Measurements from ENCODE around the gene MEGF6.
"Not testable (repeated sequence)": the region's sequence is repeated elsewhere in the genome, so short reads cannot be mapped to it uniquely, and the experiment has no call there.

Gene MEGF6

DNA sequence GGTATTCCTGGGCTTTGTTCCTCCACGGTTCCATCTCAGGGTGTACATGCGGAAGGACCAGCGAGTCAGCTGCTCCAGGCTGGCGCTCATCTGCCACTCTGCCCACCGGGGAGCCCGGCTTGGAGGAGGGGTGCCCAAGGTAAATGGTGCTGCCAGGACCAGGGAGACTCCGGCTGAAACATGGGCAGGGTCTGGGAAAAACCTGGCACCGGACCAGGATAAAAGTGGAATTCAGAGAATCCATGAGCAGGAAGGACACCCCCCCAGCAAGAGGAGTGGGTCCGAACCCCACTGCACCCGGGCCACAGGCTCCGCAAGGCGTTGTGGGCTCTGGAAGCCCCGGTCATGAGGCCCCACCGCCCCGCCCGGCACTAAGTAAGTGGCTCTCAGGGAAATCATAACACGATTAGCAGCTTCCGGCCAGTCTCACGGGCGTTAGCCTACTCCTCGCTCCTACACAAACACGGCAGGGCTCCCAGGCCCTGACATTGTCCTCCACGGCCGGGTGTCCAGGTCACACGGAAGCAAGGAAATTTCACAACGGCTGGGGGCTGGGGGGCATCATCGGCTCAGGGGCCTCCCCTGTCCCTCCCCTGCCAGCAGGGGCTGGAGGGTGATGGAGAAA lies 21.1 kb downstream of the MEGF6 start:
- DNase-seq: no peak

DNA sequence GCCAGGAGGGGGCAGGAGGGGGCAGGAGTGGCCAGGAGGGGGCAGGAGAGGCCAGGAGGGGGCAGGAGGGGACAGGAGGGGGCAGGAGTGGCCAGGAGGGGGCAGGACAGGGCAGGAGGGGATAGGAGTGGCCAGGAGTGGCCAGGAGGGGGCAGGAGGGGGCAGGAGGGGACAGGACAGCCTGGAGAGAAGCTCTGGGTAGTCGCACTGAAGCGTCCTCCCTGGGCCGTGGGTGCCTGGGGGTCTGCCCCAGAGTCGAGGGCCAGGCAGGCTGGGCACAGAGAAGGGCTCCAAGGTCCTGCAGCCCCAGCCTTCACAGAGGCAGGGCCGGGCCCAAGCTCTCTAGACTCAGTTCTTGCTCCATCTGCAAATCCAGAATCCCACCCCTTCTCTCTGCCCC lies 22.9 kb downstream of the MEGF6 start:
- DNase-seq: no peak

DNA sequence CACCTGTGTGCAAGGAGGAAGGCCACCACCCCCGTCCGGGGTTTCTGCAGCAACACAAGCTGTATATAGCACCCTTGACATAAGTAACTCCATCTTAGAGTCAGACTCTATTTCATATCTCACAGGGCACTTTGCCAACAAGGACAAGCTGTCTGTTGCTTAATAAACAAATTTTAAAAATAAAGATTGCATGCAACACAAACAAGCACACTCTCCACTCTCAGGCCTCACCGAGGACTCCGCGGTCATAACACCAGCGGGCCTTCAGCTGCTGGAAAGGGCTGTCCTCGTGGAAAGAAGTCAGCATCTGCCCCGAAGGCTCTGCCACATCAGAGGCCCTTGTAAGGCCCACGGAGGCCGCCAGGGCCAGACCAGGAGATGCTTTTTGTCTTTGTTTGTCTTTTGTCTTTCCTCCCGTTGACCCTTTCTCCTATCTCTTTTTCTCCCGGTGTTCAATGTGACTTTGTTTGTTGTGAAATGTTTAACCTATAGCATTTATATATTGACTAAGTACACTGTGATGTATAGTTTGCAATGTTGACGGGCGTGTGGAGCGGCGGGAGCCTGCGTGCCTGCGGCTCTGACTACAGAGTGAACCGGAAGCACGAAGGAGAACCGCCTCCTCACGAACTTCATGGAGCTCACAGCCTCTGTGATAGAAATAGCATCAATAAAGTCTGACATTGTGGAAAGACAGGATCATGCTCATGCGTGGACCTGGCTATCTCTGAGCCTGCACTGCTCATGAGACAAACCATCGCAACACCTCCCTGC lies 24.1 kb downstream of the MEGF6 start:
- DNase-seq: no peak

DNA sequence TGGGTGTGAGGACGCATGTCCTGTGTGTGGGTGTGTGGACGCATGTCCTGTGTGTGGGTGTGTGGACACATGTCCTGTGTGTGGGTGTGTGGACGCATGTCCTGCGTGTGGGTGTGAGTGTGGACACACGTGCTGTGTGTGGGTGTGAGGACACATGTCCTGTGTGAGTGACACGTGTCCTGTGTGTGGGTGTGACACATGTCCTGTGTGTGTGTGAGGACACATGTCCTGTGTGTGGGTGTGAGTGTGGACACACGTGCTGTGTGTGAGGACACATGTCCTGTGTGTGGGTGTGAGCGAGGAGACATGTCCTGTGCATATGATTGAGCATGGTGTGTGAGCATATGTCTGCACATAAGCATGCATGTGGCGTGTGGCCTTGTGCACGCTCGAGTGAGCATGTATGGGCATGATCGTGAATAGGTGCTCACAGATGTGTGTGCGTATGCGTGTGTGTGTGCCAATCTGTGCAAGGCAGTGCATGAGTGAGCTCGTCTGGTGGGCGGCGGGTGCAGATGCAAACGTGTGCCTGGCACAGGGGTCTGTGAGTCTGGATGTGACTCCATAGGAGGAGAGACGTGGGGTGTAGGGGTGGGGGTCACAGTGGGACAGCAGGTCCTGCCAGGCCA lies 25.3 kb downstream of the MEGF6 start:
- DNase-seq: no peak

DNA sequence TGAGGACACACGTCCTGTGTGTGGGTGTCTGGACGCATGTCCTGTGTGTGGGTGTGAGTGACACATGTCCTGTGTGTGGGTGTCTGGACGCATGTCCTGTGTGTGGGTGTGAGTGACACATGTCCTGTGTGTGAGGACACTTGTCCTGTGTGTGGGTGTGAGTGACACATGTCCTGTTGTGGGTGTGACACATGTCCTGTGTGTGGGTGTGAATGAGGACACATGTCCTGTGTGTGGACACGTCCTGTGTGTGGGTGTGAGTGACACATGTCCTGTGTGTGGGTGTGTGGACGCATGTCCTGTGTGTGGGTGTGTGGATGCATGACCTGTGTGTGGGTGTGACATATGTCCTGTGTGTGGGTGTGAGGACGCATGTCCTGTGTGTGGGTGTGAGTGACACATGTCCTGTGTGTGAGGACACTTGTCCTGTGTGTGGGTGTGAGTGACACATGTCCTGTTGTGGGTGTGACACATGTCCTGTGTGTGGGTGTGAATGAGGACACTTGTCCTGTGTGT lies 25.9 kb downstream of the MEGF6 start:
- DNase-seq: not testable (repeated sequence)

DNA sequence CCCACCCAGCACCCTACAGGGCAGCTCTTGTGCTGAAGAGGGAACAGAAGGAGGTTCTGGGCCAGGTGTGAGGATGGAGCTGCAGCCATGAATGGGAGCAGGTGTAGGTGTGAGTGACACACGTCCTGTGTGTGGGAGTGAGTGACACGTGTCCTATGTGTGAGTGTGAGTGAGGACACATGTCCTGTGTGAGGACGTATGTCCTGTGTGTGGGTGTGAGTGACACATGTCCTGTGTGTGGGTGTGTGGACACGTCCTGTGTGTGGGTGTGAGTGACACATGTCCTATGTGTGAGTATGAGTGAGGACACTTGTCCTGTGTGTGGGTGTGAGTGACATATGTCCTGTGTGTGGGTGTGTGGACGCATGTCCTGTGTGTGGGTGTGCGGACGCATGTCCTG lies 26.4 kb downstream of the MEGF6 start:
- no peak for DNase-seq

DNA sequence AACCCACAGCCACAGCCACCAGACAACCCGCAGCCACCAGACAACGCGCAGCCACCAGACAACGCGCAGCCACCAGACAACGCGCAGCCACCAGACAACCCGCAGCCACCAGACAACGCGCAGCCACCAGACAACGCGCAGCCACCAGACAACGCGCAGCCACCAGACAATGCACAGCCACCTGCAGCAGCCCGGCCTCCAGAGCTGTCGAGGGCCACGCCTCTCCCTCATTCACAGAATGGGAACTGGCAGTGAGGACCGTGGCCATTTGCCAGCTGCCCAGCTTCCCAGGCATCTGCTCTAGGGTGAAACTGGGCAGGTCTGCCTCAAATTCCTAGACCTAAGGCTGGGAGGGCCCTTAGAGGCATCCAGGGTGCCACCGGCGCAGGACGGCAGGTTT lies 27.6 kb downstream of the MEGF6 start:
- DNase-seq: not testable (repeated sequence)

DNA sequence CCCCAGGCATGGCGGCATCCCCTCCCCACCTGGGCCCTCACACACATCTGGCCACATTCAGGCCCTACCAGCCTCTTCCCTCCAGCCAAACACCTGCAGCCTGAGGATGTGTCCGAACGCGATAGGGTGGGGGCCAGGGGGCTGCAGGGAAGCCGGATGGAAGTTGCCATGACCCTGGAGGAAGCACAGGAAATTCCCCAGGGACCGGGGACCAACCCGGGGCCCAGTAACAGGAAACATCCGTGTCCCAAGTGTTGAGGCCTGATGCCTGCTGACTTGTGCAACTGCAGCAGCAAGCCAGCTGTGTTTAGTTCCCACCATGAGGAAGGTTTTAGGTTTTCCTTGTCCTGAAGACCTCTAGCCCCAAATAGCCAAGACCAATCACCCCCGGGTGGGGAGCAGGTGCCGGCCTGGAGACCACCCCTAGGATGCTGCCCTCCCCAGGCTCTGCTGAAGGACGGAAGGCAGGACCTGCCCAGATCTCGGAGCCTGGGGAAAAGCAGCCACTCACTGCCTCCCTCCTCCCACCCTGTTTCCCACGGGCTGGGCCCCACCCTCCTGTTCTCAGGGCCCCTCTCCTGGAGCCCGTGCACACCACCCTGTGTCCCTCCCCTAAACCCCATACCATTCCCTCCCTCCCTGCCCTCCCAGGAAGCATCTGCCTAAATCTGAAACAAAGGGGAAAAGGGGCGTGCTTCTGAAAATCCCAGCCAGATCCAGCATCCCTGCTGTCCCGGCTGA lies 29.8 kb downstream of the MEGF6 start:
- no peak for DNase-seq

DNA sequence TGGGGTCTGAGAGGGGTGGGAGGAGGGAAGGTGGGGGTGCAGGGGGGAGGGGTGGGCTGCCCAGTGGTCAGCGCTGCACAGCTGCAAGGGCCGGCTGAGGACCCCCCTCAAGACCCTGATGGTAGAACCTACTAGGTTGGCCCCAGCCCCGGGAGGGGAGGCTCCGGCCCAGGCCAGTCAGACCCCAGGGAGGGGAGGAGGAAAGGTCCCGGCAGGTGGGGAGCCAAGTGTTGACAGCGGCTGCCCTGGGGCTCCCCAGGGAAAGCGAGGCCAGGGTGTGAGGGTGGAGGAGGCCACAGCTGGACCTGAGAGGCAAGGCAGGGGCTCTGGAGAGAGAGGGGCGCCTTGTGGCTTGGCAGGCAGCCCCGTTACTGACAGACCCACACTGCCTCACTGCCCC lies 31.1 kb downstream of the MEGF6 start:
- no peak for DNase-seq

DNA sequence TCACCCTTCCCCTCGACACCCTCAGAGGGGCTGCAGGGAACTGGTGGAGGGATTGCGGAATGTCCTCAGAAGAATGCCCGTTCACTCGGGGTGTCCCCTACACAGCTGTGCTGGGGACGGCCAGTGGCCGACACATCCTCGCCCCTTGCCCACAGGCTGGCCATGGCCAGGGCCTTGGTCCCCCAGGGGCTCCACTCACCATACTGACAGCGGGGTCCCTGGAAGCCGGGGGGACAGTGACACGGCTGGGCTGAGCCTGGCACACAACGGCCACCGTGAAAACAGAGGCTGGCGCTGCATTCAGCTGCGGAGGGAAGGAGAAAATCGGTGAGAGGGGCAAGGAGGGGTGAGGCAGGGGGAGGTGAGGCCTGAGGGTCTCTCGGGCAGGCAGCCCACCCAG lies 31.7 kb downstream of the MEGF6 start:
- DNase-seq: no peak

DNA sequence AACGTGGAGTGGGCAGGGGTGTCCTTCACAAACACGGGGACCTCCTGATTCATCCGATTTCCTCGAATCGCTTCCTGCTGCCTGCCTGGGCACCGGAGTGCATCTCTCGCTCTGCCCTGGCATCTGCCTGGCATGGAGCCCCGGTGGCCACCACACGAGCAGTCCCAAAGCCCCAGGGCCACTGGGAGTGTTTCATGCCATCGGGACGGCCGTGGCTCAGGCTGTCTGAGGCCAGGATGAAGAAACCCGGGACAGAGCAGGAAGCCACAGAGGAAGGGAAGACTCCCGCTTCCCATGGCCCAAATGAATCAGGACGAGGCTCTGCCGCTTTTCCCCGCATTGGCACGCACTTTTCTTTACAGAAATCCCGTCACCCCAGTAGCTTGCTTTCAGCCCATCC lies 32.4 kb downstream of the MEGF6 start:
- no peak for DNase-seq

DNA sequence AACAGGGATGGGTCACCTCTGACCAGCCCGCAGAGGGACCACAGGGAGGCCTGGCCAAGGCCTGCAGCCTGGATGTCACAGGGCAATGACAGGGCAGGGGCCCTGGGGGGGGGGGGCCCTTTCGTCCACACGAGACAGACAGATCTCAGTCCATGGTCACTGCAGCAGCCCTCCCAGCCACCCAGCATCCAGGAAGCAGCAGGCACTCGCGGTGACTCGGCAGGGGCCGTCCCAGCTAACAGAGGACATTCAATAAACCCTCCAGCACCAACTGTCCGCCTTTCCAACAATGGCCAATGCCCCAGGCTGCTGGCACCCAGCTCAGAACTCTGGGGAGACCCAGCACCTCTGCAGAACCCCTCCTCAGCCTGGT lies 32.9 kb downstream of the MEGF6 start:
- DNase-seq: no peak

DNA sequence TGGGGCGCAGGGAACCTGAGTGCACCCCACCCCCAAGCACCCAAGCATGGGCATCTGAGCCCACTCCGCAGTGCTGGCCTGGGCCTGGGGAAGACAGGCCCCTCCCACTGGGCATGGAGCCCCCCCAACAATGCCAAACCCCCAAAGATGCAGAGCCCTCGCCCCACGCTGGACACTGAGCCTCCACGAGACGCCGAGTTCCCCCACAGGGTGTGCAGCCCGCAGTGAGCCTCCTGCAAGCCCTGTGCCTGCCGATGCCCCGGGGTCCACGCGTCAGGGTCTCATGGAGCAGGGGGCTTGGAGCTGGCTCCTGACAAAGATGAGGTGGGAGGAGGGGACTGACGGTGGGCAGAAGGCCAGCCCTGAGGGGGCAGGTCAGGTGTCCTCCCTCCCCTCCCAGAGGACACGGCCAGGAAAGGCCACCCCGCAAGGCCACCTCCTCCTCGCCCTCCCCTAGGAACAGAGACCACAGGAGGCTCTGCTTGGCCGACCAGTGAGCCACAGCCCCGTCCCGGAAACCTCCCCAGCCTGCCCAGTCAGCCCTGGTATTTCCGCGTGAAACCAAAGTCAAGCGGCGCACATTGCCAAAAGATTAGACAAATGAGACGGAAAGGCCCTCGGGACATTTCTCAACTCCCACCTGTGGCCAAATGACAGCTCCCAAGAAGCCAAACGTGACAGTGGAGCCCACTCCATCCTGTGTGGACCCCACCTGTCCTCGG lies 33.4 kb downstream of the MEGF6 start:
- no peak for DNase-seq

DNA sequence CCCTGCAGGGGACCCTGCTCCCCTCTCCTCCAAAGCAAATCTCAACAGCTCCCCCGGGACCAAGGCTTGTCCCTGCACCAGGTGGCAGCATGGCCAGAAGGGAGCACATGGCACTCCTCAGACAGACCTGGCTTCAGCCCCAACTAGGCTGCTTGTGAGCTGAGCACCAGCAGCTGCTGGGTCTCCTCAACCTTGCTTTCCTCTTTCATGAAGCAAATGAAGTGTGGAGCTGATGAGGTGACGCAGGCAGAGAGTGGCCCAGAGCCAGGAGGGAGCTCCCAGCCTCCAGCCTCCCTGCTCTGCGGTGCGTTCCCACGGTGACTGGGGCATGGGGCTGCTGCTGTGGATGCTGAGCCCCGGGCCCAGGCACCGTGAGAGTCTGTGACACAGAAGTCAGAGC lies 34.0 kb downstream of the MEGF6 start:
- DNase-seq: peak; percentile 75

DNA sequence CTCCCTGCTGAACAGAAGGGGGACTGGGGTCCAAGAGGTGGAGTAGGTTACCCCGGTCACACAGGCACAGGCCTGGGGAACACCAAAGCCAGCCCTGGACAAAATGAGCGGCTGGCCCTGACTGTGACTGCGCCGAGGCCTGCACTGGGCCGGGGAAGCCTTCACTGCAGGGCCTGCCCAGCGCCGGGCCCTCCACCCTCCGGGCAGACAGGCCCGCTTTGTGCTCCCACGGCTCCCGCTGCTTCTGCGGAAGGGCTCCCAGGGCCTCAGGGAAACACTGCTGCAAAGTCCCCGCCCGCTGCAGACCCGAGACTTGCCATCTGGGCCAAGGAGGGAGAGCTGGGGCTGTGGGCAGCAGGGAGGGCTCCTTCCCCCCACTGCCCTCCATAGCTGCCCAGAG lies 35.3 kb downstream of the MEGF6 start:
- no peak for DNase-seq

DNA sequence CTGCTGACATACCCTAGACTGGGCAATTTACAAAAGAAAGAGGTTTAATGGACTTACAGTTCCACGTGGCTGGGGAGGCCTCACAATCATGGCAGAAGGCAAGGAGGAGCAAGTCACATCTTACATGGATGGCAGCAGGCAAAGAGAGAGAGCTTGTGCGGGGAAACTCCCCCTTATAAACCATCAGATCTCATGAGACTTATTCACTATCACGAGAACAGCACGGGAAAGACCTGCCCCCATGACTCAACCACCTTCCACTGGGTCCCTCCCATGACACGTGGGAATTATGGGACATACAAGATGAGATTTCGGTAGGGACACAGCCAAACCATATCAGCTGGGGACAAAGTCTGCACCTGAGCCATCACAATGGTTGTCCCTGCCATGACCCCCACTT lies 35.8 kb downstream of the MEGF6 start:
- not testable (repeated sequence) for DNase-seq

DNA sequence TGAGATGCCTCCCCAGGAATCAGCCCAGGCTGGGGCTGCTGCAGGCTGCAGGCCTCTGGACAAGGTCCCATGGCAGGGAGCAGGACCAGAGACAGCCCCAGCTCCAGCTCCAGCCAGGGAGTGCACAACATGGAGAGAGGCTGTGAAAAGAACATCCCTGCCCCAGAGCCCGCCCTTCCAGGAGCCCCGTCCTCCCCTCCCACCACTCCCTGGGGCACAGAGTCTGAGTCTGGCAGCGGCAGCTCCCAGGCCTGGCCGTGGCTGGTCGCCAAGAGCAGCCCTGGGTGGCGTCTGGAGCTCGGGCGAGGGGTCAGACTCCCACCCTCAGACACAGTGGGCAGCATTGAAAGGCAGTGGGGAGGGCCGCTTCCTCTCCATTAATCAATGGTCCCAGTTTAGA lies 37.8 kb downstream of the MEGF6 start:
- DNase-seq: no peak

DNA sequence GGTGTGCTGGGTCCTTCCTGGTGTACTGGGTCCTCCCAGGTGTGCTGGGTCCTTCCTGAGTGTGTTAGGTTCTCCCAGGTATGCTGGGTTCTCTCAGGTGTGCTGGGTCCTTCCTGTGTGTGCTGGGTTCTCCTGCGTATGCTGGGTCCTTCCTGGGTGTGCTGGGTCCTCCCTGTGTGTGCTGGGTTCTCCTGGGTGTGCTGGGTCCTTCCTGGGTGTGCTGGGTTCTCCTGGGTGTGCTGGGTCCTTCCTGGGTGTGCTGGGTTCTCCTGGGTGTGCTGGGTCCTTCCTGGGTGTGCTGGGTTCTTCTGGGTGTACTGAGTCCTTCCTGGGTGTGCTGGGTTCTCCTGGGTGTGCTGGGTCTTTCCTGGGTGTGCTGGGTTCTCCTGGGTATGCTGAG lies 38.7 kb downstream of the MEGF6 start:
- not testable (repeated sequence) for DNase-seq

DNA sequence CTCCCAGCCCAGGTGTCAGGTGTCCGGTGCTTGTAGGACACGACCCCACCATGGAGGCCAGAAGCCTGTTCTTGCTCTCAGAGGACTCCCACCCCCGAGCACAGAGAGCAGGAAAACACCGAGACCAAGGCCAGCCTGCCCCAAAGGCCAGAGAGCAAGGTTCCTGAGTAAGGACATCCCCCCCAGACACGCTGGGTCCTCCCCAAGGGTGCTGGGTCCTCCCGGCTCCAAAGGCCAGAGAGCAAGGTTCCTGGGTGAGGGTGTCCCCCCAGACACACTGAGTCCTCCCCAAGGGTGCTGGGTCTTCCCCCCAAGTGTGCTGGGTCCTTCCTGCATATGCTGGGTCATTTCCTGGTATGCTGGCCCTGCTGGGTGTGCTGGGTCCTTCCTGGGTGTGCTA lies 40.0 kb downstream of the MEGF6 start:
- no peak for DNase-seq

DNA sequence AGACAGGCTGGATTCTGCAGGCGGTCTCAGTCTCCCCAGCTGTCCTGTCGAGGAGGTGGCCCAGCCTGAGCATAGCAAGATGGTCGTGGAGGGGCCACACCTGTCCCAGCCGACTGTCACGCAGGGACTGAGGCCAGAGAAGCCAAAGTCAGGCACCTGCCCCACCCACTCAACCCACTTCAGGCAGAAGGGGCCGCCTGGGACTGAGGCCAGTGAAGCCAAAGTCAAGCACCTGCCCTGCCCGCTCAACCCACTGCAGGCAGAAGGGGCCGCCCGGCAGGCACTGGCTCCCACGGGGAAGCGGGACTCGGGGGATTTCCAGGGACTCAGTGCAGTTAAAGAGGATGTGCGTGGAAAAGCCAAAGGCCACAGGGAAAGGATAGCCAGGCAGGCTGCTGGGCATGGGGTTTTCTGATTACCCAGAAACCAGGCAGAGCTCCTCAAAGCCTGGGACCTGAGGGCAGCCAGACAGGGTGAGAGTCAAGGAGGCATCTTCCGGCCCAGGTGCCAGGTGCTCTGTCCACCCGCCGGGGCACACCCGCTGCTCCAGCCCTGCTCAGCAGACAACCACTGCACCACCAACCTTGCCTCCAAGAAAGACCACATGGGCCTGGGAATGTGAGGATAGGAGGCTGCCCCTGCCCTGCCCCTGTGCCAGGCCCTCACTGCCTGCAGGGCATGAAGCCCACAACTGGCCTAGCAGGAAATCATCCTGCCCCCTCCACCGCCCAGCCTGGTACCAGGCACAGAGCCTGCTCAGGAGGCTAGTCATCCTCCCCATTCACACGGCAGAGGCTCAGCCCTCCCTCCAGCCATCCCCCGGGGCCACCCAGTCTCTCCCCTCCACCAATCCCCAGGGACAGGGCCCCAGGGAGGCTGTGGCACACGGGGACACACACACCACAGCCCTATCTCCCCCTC lies 41.0 kb downstream of the MEGF6 start:
- DNase-seq: no peak

DNA sequence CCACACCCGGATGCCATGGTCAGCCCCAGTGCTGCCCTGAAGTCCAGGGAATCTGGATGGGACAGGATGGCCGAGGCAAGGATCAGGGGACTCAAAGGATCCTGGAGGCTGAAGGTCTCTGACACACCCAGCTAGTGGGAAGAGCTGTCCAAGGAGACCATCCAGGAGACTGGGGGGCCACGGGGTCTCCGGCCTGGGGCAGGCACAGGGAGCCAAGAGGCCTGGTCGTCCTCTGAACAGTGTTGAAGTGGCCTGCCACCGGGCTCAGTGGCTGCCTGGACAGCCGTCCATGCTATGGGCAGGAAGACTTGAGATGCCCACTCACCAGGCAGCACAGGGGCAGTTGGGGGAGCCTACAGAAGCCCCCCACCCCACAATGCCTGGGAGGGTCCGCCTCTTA lies 41.9 kb downstream of the MEGF6 start:
- no peak for DNase-seq

Data from right forelimb (tissue), 1 donor.